CD4-positive, alpha-beta T cell (primary cell): ENCODE data around the gene MSI2. TPM values are rescaled to one million over a fixed set of nuclear protein-coding genes. Genes with fewer than 3 reads are reported as not detected.

ENCODE experiments used
- ATAC-seq: fragments of 200-7000 bp; cut with Tn5 transposase; one replicate; pipeline ENCODE4 v1.10.0; 2022; ENCODE audit warnings: mild to moderate bottlenecking; ENCODE audit not compliant: poor library complexity
- CTCF ChIA-PET: fragments of 350-600 bp; sonication (Branson Sonifier 250); formaldehyde crosslinking; loops from one replicate; lab custom pipeline; 2021; ENCODE audit warnings: antibody characterized with exemption, inconsistent platforms; lab: Charles Lee
- POLR2A ChIA-PET: fragments of 350-600 bp; sonication (Branson Sonifier 250); formaldehyde crosslinking; loops from one replicate; lab custom pipeline; 2021; ENCODE audit warnings: antibody characterized with exemption, inconsistent platforms; lab: Charles Lee
- DNase-seq, 14 experiments: peaks; one replicate each; pipeline ENCODE4 v3.0.0-alpha.2; 2013 to 2020; ENCODE audit warnings: mixed read lengths in 2 of 14
- H3K27ac ChIP-seq, 2 donors: one replicate each; pipeline versions ENCODE4 v1.5.1 to v1.7.0; 2013; ENCODE audit warnings: low read length in 2 of 2, low read depth in 1 of 2, mild to moderate bottlenecking in 1 of 2
- H3K27me3 ChIP-seq, 2 experiments: 1 replicate in 1 of 2; 2 replicates in 1 of 2; pipeline versions ENCODE4 v1.6.1 to v1.7.0; 2013; ENCODE audit warnings: low read length in 2 of 2, control low read depth in 1 of 2, mild to moderate bottlenecking in 1 of 2, moderate library complexity in 1 of 2; ENCODE audit not compliant: insufficient read depth in 2 of 2, control insufficient read depth in 1 of 2
- H3K36me3 ChIP-seq: one replicate; pipeline ENCODE4 v1.6.1; 2013; ENCODE audit warnings: low read length, control low read depth; ENCODE audit not compliant: insufficient read depth
- H3K4me1 ChIP-seq: one replicate; pipeline ENCODE4 v1.6.1; 2013; ENCODE audit warnings: low read length, control low read depth; ENCODE audit not compliant: insufficient read depth
- H3K4me3 ChIP-seq: one replicate; pipeline ENCODE4 v1.5.1; 2013; ENCODE audit warnings: mild to moderate bottlenecking, low read length, moderate library complexity
- H3K9me3 ChIP-seq, 2 experiments: 1 replicate in 1 of 2; 2 replicates in 1 of 2; pipeline versions ENCODE4 v1.6.1 to v1.7.0; 2013; ENCODE audit warnings: low read length in 2 of 2, mild to moderate bottlenecking in 2 of 2, control low read depth in 1 of 2, moderate library complexity in 1 of 2; ENCODE audit not compliant: control insufficient read depth in 1 of 2, insufficient read depth in 1 of 2
- H3K27ac Mint-ChIP-seq: one replicate; pipeline ENCODE4 v1.8.0; 2020; ENCODE audit warnings: mixed read lengths
- H3K27me3 Mint-ChIP-seq: one replicate; pipeline ENCODE4 v1.8.0; 2021; ENCODE audit warnings: mixed read lengths
- H3K36me3 Mint-ChIP-seq: one replicate; pipeline ENCODE4 v1.8.0; 2021; ENCODE audit warnings: low read depth, mixed read lengths
- H3K4me1 Mint-ChIP-seq: one replicate; pipeline ENCODE4 v1.8.0; 2021; ENCODE audit warnings: low read depth, mixed read lengths
- H3K4me3 Mint-ChIP-seq: one replicate; pipeline ENCODE4 v1.8.0; 2020; ENCODE audit warnings: mild to moderate bottlenecking, mixed read lengths
- H3K9me3 Mint-ChIP-seq: one replicate; pipeline ENCODE4 v1.8.0; 2020; ENCODE audit warnings: mixed read lengths
- CTCF ChIP-seq: fragments of 200-600 bp; IDR thresholded peaks from one replicate; pipeline ENCODE4 v1.8.0; 2022; ENCODE audit warnings: antibody characterized with exemption, mild to moderate bottlenecking
- intact Hi-C, 2 experiments: fragments of 100-400 bp; cut with DNase I in 1 of 2; cut with micrococcal nuclease in 1 of 2; formaldehyde crosslinking; loops; one replicate each; pipeline versions ENCODE4 v1.15.1 to v1.9.0; 2023 to 2025; cut with DNase I, micrococcal nuclease
- total RNA-seq, 174 experiments: library from RNA in 2 of 174; stranded (reverse) in 2 of 174; gene quantifications; one replicate each; pipeline ENCODE4 v1.2.3 and lab custom pipeline; 2021 to 2026

Gene MSI2
- total RNA-seq, 2 experiments from 2014 or later, result 129 to 132 TPM

- Histone ChIP-seq H3K27ac (peak overlapping the region in 1 of 2 donors; percentile 22), H3K36me3 (peaks cover 6% of the 10 kb centered on the region), H3K9me3 (no peaks in the 10 kb centered on the region), H3K4me1 (peaks cover 17% of the 10 kb centered on the region), H3K4me3 (peak overlapping the region; percentile 10), H3K27me3 (no peaks in the 10 kb centered on the region)
- TF ChIP-seq CTCF, result no peak
- intact Hi-C loops, result no loop called here
- H3K36me3 Mint-ChIP-seq, result peaks cover 7% of the 10 kb centered on the region
- no peaks in the 10 kb centered on the region for H3K27me3 Mint-ChIP-seq
- ATAC-seq (peak; percentile 43), DNase-seq (peak in 3 of 14 experiments; percentile 9 to 24 (median 11))
- H3K9me3 Mint-ChIP-seq, result no peaks in the 10 kb centered on the region
- peak overlapping the region; percentile 58 for H3K4me3 Mint-ChIP-seq
- peak overlapping the region; percentile 55 for H3K27ac Mint-ChIP-seq
- POLR2A ChIA-PET, result interaction anchor here (0.7 to 0.9 kb wide), 2 partner anchors 15 to 63 kb away, joined by 3 read pairs; no protein-coding TSS in a partner anchor
- CTCF ChIA-PET, result no interaction called here
- H3K4me1 Mint-ChIP-seq, result peaks cover 60% of the 10 kb centered on the region
Observed at GRCh38 chr17:57537524-57538410, 281.4 kb downstream of the MSI2 start.

GRCh38 chr17:57538736-57539456 lies 282.6 kb downstream of the MSI2 start:
- no peaks in the 10 kb centered on the region for H3K36me3 Mint-ChIP-seq
- no peak for DNase-seq
- Histone ChIP-seq H3K9me3 (no peaks in the 10 kb centered on the region), H3K4me1 (peaks cover 17% of the 10 kb centered on the region), H3K27me3 (no peaks in the 10 kb centered on the region), H3K36me3 (no peaks in the 10 kb centered on the region), H3K4me3 (no peak overlapping the region), H3K27ac (no peak overlapping the region)
- no peak overlapping the region for H3K4me3 Mint-ChIP-seq
- H3K9me3 Mint-ChIP-seq, result no peaks in the 10 kb centered on the region
- H3K4me1 Mint-ChIP-seq, result peaks cover 63% of the 10 kb centered on the region
- no peak overlapping the region for H3K27ac Mint-ChIP-seq
- H3K27me3 Mint-ChIP-seq, result no peaks in the 10 kb centered on the region
- intact Hi-C loops, result no loop called here
- ChIA-PET CTCF (no interaction called here), POLR2A (no interaction called here)
- no peak for ATAC-seq
- TF ChIP-seq CTCF, result no peak

GRCh38 chr17:57539529-57540301 lies 283.4 kb downstream of the MSI2 start:
- ATAC-seq (no peak), DNase-seq (no peak)
- H3K9me3 Mint-ChIP-seq, result no peaks in the 10 kb centered on the region
- ChIA-PET POLR2A (no interaction called here), CTCF (no interaction called here)
- Histone ChIP-seq H3K9me3 (no peaks in the 10 kb centered on the region), H3K4me1 (peaks cover 17% of the 10 kb centered on the region), H3K36me3 (no peaks in the 10 kb centered on the region), H3K27ac (no peak overlapping the region), H3K27me3 (no peaks in the 10 kb centered on the region), H3K4me3 (no peak overlapping the region)
- peaks cover 67% of the 10 kb centered on the region for H3K4me1 Mint-ChIP-seq
- no peaks in the 10 kb centered on the region for H3K27me3 Mint-ChIP-seq
- no peak for TF ChIP-seq CTCF
- intact Hi-C loops, result no loop called here
- no peaks in the 10 kb centered on the region for H3K36me3 Mint-ChIP-seq
- no peak overlapping the region for H3K4me3 Mint-ChIP-seq
- no peak overlapping the region for H3K27ac Mint-ChIP-seq
